EL (cell line): ENCODE results near the gene ENO2.
A peak's percentile ranks its signal among the peaks of the same experiment; 100 is the strongest.
"Not testable (repeated sequence)": the region's sequence is repeated elsewhere in the genome, so short reads cannot be mapped to it uniquely, and the experiment has no call there.

ENCODE experiments used
- DNase-seq: peaks from one replicate; pipeline ENCODE4 v3.0.0-alpha.2; 2016

ENO2 gene

GRCh38 chr12:6886206-6886999, 28.0 kb upstream of the ENO2 start:
- not testable (repeated sequence) for DNase-seq

GRCh38 chr12:6887460-6887859, 26.9 kb upstream of the ENO2 start:
- no peak for DNase-seq

- no peak for DNase-seq
Measured at GRCh38 chr12:6888360-6888759, 26.0 kb upstream of the ENO2 start.

GRCh38 chr12:6888794-6889193, 25.6 kb upstream of the ENO2 start:
- not testable (repeated sequence) for DNase-seq

GRCh38 chr12:6889775-6890573, 24.4 kb upstream of the ENO2 start:
- not testable (repeated sequence) for DNase-seq

GRCh38 chr12:6890789-6891645, 23.4 kb upstream of the ENO2 start:
- DNase-seq = peak; percentile 96

- no peak for DNase-seq
Measured at GRCh38 chr12:6891646-6892001, 22.8 kb upstream of the ENO2 start.

GRCh38 chr12:6892683-6893082, 21.7 kb upstream of the ENO2 start:
- DNase-seq = not testable (repeated sequence)

- no peak for DNase-seq
Measured at GRCh38 chr12:6894321-6894720, 20.1 kb upstream of the ENO2 start.

GRCh38 chr12:6896846-6897435, 17.4 kb upstream of the ENO2 start:
- DNase-seq = no peak

- no peak for DNase-seq
Measured at GRCh38 chr12:6899427-6899826, 15.0 kb upstream of the ENO2 start.

GRCh38 chr12:6899837-6900519, 14.4 kb upstream of the ENO2 start:
- no peak for DNase-seq

- DNase-seq = no peak
Measured at GRCh38 chr12:6902448-6902847, 11.9 kb upstream of the ENO2 start.

GRCh38 chr12:6903722-6904121, 10.7 kb upstream of the ENO2 start:
- DNase-seq = no peak

GRCh38 chr12:6904280-6905276, 9.8 kb upstream of the ENO2 start, which contains the start of gene LRRC23:
TSS of gene LRRC23 (plus strand) at chr12:6904822. CDS start at chr12:6905634, 812 bp downstream.
- DNase-seq = peak; percentile 97

- DNase-seq = no peak
Measured at GRCh38 chr12:6905414-6906040, 8.9 kb upstream of the ENO2 start.

- not testable (repeated sequence) for DNase-seq
Measured at GRCh38 chr12:6908141-6908540, 6.2 kb upstream of the ENO2 start.

- DNase-seq = no peak
Measured at GRCh38 chr12:6909421-6910145, 4.8 kb upstream of the ENO2 start.

GRCh38 chr12:6912164-6912935, 2.0 kb upstream of the ENO2 start:
- no peak for DNase-seq
